Kidney glomerular epithelial cell (primary cell): ENCODE results near the gene MRAP.
"Not testable (repeated sequence)": the region's sequence is repeated elsewhere in the genome, so short reads cannot be mapped to it uniquely, and the experiment has no call there.

Experiments used
- DNase-seq: peaks from one replicate; lab custom pipeline; 2025; lab: John Stamatoyannopoulos, UW

Gene MRAP

GRCh38 chr21:32300117-32300681 is 1.5 kb downstream of the MRAP start:
- DNase-seq, result no peak

- DNase-seq, result no peak
Measured at GRCh38 chr21:32301596-32301995, 2.9 kb downstream of the MRAP start.

GRCh38 chr21:32302560-32302959 is 3.9 kb downstream of the MRAP start:
- no peak for DNase-seq

GRCh38 chr21:32303385-32303784 is 4.7 kb downstream of the MRAP start:
- DNase-seq, result no peak

- DNase-seq, result no peak
Measured at GRCh38 chr21:32304998-32305397, 6.3 kb downstream of the MRAP start.

- no peak for DNase-seq
Measured at GRCh38 chr21:32306021-32306780, 7.5 kb downstream of the MRAP start.

- no peak for DNase-seq
Measured at GRCh38 chr21:32307706-32308105, 9.1 kb downstream of the MRAP start.

GRCh38 chr21:32308696-32309095 is 10.0 kb downstream of the MRAP start:
- DNase-seq, result no peak

GRCh38 chr21:32309906-32310460 is 11.3 kb downstream of the MRAP start:
- DNase-seq, result no peak

GRCh38 chr21:32310976-32311375 is 12.3 kb downstream of the MRAP start:
- DNase-seq, result not testable (repeated sequence)

GRCh38 chr21:32311621-32312020 is 13.0 kb downstream of the MRAP start:
- DNase-seq, result no peak

GRCh38 chr21:32312326-32312725 is 13.7 kb downstream of the MRAP start:
- no peak for DNase-seq

GRCh38 chr21:32312976-32313375 is 14.3 kb downstream of the MRAP start:
- no peak for DNase-seq

GRCh38 chr21:32314806-32315205 is 16.2 kb downstream of the MRAP start:
- no peak for DNase-seq

GRCh38 chr21:32315511-32316281 is 17.0 kb downstream of the MRAP start:
- no peak for DNase-seq

GRCh38 chr21:32316361-32317215 is 17.9 kb downstream of the MRAP start:
- no peak for DNase-seq

- DNase-seq, result no peak
Measured at GRCh38 chr21:32317726-32318125, 19.1 kb downstream of the MRAP start.

- DNase-seq, result no peak
Measured at GRCh38 chr21:32319012-32319411, 20.4 kb downstream of the MRAP start.

GRCh38 chr21:32320059-32320458 is 21.4 kb downstream of the MRAP start:
- no peak for DNase-seq

- no peak for DNase-seq
Measured at GRCh38 chr21:32320726-32321125, 22.1 kb downstream of the MRAP start.

GRCh38 chr21:32321480-32321879 is 22.8 kb downstream of the MRAP start:
- no peak for DNase-seq

GRCh38 chr21:32322103-32322502 is 23.4 kb downstream of the MRAP start:
- no peak for DNase-seq
